Vagina (tissue), 2 donors: ENCODE measurements around the gene PRKCB. TPM values are rescaled to one million over a fixed set of nuclear protein-coding genes. Genes with fewer than 3 reads are reported as not detected.

Experiments used
- DNase-seq, 2 donors: peaks; one replicate each; pipeline ENCODE4 v3.0.0-alpha.2; 2017; ENCODE audit errors: extremely low spot score in 2 of 2
- H3K27ac ChIP-seq: fragments of 200-600 bp; sonication (generic); one replicate; pipeline ENCODE4 v1.5.1; 2019
- H3K27me3 ChIP-seq: fragments of 200-600 bp; sonication (generic); one replicate; pipeline ENCODE4 v1.5.1; 2019
- H3K36me3 ChIP-seq, 2 donors: fragments of 200-600 bp; sonication (generic); one replicate each; pipeline ENCODE4 v1.5.1; 2017 to 2019
- H3K4me1 ChIP-seq: fragments of 200-600 bp; sonication (generic); one replicate; pipeline ENCODE4 v1.5.1; 2019
- H3K4me3 ChIP-seq, 2 donors: fragments of 200-600 bp; sonication (generic); 1 replicate in 1 of 2; 2 replicates in 1 of 2; pipeline ENCODE4 v1.5.1; 2016 to 2019
- H3K9me3 ChIP-seq: fragments of 200-600 bp; sonication (generic); one replicate; pipeline ENCODE4 v1.5.1; 2019
- POLR2A ChIP-seq, 2 donors: fragments of 450-650 bp; IDR thresholded peaks; one replicate each; pipeline ENCODE4 v1.6.1; 2017; ENCODE audit warnings: antibody characterized with exemption in 2 of 2, mild to moderate bottlenecking in 2 of 2, moderate library complexity in 2 of 2
- POLR2AphosphoS5 ChIP-seq, 2 donors: sonication (generic); formaldehyde crosslinking; IDR thresholded peaks; one replicate each; pipeline ENCODE4 v1.9.0; 2017; ENCODE audit warnings: antibody characterized with exemption in 2 of 2, mild to moderate bottlenecking in 2 of 2, low read depth in 1 of 2; ENCODE audit not compliant: insufficient read depth in 1 of 2
- intact Hi-C: fragments of 100-400 bp; cut with DNase I; formaldehyde crosslinking; loops from one replicate; pipeline ENCODE4 v1.15.1; 2023
- total RNA-seq: library from RNA; depleted of rRNA; stranded (reverse); fragments of >200 nt; gene quantifications from one replicate; pipeline ENCODE4 v1.2.3, GENCODE V29; 2016
- TF ChIP-seq, protein P1 (sequence below), 3 experiments: fragments of 450-650 bp in 2 of 3; fragments of 200-600 bp in 1 of 3; sonication (generic) in 1 of 3; IDR thresholded peaks; one replicate each; pipeline ENCODE4 v1.5.1; 2017 to 2019; ENCODE audit warnings: antibody characterized with exemption in 3 of 3, mild to moderate bottlenecking in 2 of 3, moderate library complexity in 2 of 3

PRKCB gene
- total RNA-seq, 1 donor from 2014 or later = 9.1 TPM

GRCh38 chr16:23979441-23979840 lies 143.7 kb downstream of the PRKCB start:
- Histone ChIP-seq H3K36me3 (no peaks in the 10 kb centered on the region), H3K4me3 (no peak overlapping the region), H3K9me3 (no peaks in the 10 kb centered on the region), H3K27me3 (no peaks in the 10 kb centered on the region), H3K4me1 (no peaks in the 10 kb centered on the region), H3K27ac (no peak overlapping the region)
- DNase-seq = no peak
- intact Hi-C loops = no loop called here
- TF ChIP-seq POLR2AphosphoS5 (IDR thresholded peaks at IDR 0.05; ENCODE audit: insufficient read depth in 1 of 2, low read depth in 1 of 2) (no peak), POLR2A (IDR thresholded peaks at IDR 0.05) (no peak)
- TF ChIP-seq, protein P1, sequence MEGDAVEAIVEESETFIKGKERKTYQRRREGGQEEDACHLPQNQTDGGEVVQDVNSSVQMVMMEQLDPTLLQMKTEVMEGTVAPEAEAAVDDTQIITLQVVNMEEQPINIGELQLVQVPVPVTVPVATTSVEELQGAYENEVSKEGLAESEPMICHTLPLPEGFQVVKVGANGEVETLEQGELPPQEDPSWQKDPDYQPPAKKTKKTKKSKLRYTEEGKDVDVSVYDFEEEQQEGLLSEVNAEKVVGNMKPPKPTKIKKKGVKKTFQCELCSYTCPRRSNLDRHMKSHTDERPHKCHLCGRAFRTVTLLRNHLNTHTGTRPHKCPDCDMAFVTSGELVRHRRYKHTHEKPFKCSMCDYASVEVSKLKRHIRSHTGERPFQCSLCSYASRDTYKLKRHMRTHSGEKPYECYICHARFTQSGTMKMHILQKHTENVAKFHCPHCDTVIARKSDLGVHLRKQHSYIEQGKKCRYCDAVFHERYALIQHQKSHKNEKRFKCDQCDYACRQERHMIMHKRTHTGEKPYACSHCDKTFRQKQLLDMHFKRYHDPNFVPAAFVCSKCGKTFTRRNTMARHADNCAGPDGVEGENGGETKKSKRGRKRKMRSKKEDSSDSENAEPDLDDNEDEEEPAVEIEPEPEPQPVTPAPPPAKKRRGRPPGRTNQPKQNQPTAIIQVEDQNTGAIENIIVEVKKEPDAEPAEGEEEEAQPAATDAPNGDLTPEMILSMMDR (IDR thresholded peaks at IDR 0.05) = no peak

DNA sequence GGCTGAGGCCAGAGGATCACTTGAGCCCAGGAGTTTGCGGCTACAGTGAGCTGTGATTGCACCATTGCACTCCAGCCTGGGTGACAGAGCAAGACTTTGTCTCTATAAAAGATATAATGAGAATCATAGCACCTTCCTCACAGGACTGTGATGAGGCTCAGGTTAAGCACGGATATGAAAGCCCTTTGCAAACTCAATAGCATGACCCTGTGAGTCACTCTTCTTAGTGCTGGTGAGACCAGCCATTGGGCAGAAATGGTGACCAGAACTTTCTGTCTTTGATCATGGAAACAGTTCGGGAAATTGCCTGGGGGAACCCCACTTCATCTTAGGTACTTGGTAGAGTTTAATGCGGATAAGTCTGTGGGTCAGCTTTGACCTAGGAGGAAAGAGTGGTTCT lies 144.2 kb downstream of the PRKCB start:
- Histone ChIP-seq H3K9me3 (no peaks in the 10 kb centered on the region), H3K4me1 (no peaks in the 10 kb centered on the region), H3K4me3 (no peak overlapping the region), H3K36me3 (no peaks in the 10 kb centered on the region), H3K27me3 (no peaks in the 10 kb centered on the region), H3K27ac (no peak overlapping the region)
- intact Hi-C loops = no loop called here
- DNase-seq = no peak
- TF ChIP-seq, protein P1 (IDR thresholded peaks at IDR 0.05) = no peak
- TF ChIP-seq POLR2A (IDR thresholded peaks at IDR 0.05) = no peak
- TF ChIP-seq POLR2AphosphoS5 (IDR thresholded peaks at IDR 0.05; ENCODE audit: insufficient read depth in 1 of 2, low read depth in 1 of 2) = no peak

- intact Hi-C loops = no loop called here
- no peak overlapping the region for H3K27ac ChIP-seq
- no peak for DNase-seq
- no peaks in the 10 kb centered on the region for H3K9me3 ChIP-seq
- no peaks in the 10 kb centered on the region for H3K4me1 ChIP-seq
- no peaks in the 10 kb centered on the region for H3K36me3 ChIP-seq
- H3K27me3 ChIP-seq = no peaks in the 10 kb centered on the region
- TF ChIP-seq, protein P1 (IDR thresholded peaks at IDR 0.05) = no peak
- TF ChIP-seq POLR2AphosphoS5 (IDR thresholded peaks at IDR 0.05; ENCODE audit: insufficient read depth in 1 of 2, low read depth in 1 of 2) (no peak), POLR2A (IDR thresholded peaks at IDR 0.05) (no peak)
- no peak overlapping the region for H3K4me3 ChIP-seq
Observed at GRCh38 chr16:23981429-23982399, 145.9 kb downstream of the PRKCB start.

DNA sequence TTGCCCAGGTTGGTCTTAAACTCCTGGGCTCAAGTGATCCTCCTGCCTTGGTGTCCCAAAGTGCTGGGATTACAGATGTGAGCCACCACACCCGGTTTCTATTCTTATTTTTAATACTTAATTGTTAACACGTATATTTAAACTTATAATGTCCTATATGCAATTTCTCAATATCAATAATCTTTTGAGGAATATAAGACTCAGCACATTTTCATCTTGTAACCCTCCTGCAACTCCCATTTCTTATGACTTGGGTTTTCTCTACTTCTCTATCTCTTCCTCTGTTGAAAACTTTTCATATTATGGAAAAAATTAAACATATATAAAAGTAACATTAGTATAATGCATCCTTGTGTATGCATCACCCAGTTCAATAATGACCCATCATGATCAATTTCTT lies 150.7 kb downstream of the PRKCB start:
- Histone ChIP-seq H3K27ac (no peak overlapping the region), H3K4me3 (no peak overlapping the region), H3K27me3 (no peaks in the 10 kb centered on the region), H3K9me3 (no peaks in the 10 kb centered on the region), H3K4me1 (no peaks in the 10 kb centered on the region), H3K36me3 (no peaks in the 10 kb centered on the region)
- TF ChIP-seq, protein P1 (IDR thresholded peaks at IDR 0.05) = no peak
- TF ChIP-seq POLR2A (IDR thresholded peaks at IDR 0.05) (no peak), POLR2AphosphoS5 (IDR thresholded peaks at IDR 0.05; ENCODE audit: insufficient read depth in 1 of 2, low read depth in 1 of 2) (no peak)
- intact Hi-C loops = no loop called here
- DNase-seq = no peak

DNA sequence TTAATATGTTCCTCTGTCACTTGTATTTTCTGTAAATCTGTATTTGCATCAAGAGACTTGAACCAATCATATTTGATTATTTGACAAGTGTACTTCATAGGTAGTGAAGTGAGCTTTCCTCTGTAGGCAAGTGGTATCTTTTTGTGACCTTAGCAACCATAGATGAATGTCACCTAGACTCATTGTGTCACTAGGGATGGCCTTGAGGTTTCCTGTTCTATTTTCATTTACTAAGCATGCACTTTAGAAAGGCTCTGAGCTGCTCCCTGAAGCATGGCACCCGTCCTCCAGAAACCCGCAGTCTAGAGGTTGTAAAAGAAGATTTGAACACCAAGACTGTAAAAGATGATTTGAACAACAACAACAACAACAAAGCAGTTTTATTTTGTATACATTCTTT lies 151.7 kb downstream of the PRKCB start:
- intact Hi-C loops = no loop called here
- H3K4me1 ChIP-seq = no peaks in the 10 kb centered on the region
- no peak overlapping the region for H3K4me3 ChIP-seq
- H3K9me3 ChIP-seq = no peaks in the 10 kb centered on the region
- TF ChIP-seq, protein P1 (IDR thresholded peaks at IDR 0.05) = no peak
- no peak for TF ChIP-seq POLR2AphosphoS5 (IDR thresholded peaks at IDR 0.05; ENCODE audit: insufficient read depth in 1 of 2, low read depth in 1 of 2)
- no peak for TF ChIP-seq POLR2A (IDR thresholded peaks at IDR 0.05)
- no peak for DNase-seq
- no peak overlapping the region for H3K27ac ChIP-seq
- H3K36me3 ChIP-seq = no peaks in the 10 kb centered on the region
- H3K27me3 ChIP-seq = no peaks in the 10 kb centered on the region
